Measurements from ENCODE around the gene DPAGT1. TPM values are rescaled to one million over a fixed set of nuclear protein-coding genes. Genes with fewer than 3 reads are reported as not detected.
"Not testable (repeated sequence)": the region's sequence is repeated elsewhere in the genome, so short reads cannot be mapped to it uniquely, and the experiment has no call there.

The DPAGT1 gene
- total and polyA plus RNA-seq, 2 donors (not counting 3 experiments of a cell fraction or from before 2014, with no cell fraction given), result 62.0 to 203 TPM

DNA sequence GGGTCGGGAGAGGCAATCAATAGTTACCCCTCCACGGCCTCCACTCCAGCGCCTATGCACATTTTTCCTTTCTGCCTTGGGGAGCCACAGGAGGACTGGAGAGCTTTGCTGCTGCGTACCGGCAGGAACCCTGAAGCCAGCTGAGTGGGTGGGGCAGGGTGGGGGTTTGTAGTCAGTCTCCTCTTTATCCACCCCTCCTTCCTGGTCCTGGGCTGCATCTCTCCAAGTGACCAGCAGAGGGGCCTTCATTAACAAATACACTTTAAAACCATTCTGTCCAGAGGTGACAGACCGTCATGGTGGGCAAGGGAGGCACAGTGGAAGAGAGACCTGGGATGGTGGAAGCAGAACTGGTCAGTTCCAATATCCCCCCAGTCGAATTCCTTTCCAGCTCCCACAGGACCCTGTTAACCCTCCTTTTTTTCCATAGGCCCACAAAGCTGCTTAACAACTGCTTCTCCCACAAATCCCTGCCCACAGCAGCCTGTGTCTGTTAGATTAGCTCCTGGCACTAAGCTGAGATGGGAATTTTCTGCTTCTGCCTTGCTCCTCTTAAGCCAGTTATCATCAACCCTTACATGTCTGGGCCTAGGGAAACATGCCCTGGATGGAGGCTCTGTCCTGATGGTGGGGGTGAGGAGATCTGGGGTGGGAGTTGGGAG is 43.3 kb upstream of the DPAGT1 start:
- Histone ChIP-seq H3K4me1 (ENCODE audit: control insufficient read depth, extremely low read depth, insufficient read depth, low read length) (peaks cover 4% of the 10 kb centered on the region), H3K36me3 (ENCODE audit: control insufficient read depth in 2 of 2, extremely low read depth in 1 of 2, insufficient read depth in 2 of 2, low read length in 2 of 2) (no peaks in the 10 kb centered on the region), H3K79me2 (ENCODE audit: control insufficient read depth, insufficient read depth, low read length) (no peaks in the 10 kb centered on the region), H2AFZ (ENCODE audit: low read depth, low read length) (peak overlapping the region; percentile 41), H3K9me1 (replicated peaks; ENCODE audit: control insufficient read depth, extremely low read depth, insufficient read depth, low read length) (no peaks in the 10 kb centered on the region), H3K4me2 (ENCODE audit: insufficient read depth, low read length) (no peak overlapping the region), H3K27ac (ENCODE audit: insufficient read depth, low read depth, low read length) (no peak overlapping the region), H3K9me3 (replicated peaks; ENCODE audit: control insufficient read depth, insufficient read depth, low read length) (no peaks in the 10 kb centered on the region), H3K9ac (replicated peaks; ENCODE audit: extremely low read depth, insufficient read depth, low read length) (no peak overlapping the region), H3K4me3 (replicated peaks in 1 of 3; ENCODE audit: insufficient read depth in 1 of 3, low read depth in 1 of 3, low read length in 3 of 3) (no peak overlapping the region), H3K27me3 (ENCODE audit: control insufficient read depth in 2 of 2, insufficient read depth in 2 of 2, low read length in 2 of 2) (peaks cover 2 to 3% of the 10 kb centered on the region in 2 experiments), H4K20me1 (replicated peaks; ENCODE audit: control insufficient read depth, extremely low read depth, insufficient read depth, low read length) (no peaks in the 10 kb centered on the region)
- CTCF ChIA-PET, result interaction anchor here (0.6 to 5.3 kb wide), 19 partner anchors 8 to 194 kb away, joined by 3 to 59 read pairs (median 4); partner anchors contain the start of genes DPAGT1 and NLRX1
- dilution Hi-C loops (cut with MboI; ENCODE audit: extremely low pct_ligation_motif_present, low sequenced_read_pairs) (no loop called here), intact Hi-C loops (cut with micrococcal nuclease) (loop anchor here (1.0 to 2.0 kb wide), 3 partner anchors 44 to 178 kb away; partner anchors contain the start of gene DPAGT1)
- DNase-seq (ENCODE audit: low read depth, low spot score) (peak; percentile 75), FAIRE-seq (peak; percentile 91)
- BruUV-seq (replicated peaks), result no TSS peak
- no peak for TF ChIP-seq MYC (IDR thresholded peaks at IDR 0.05; ENCODE audit: low read depth, low read length)
- TF ChIP-seq CTCF (IDR thresholded peaks at IDR 0.05; ENCODE audit: extremely low read depth in 1 of 2, insufficient read depth in 1 of 2, low read depth in 1 of 2, low read length in 2 of 2), result peak; percentile 43 to 75
- POLR2A ChIA-PET, result interaction anchor here (0.6 kb wide), 1 partner anchor 165 kb away, joined by 5 read pairs; no protein-coding TSS in a partner anchor

GRCh38 chr11:119139276-119139675 is 37.6 kb upstream of the DPAGT1 start:
- H3K4me1 ChIP-seq (ENCODE audit: control insufficient read depth, extremely low read depth, insufficient read depth, low read length); H3K27me3 ChIP-seq (ENCODE audit: control insufficient read depth in 2 of 2, insufficient read depth in 2 of 2, low read length in 2 of 2); BruUV-seq (replicated peaks); H3K9me3 ChIP-seq (replicated peaks; ENCODE audit: control insufficient read depth, insufficient read depth, low read length); H3K36me3 ChIP-seq (ENCODE audit: control insufficient read depth in 2 of 2, extremely low read depth in 1 of 2, insufficient read depth in 2 of 2, low read length in 2 of 2); H3K9ac ChIP-seq (replicated peaks; ENCODE audit: extremely low read depth, insufficient read depth, low read length); POLR2A ChIA-PET; DNase-seq (ENCODE audit: low read depth, low spot score); FAIRE-seq; H3K9me1 ChIP-seq (replicated peaks; ENCODE audit: control insufficient read depth, extremely low read depth, insufficient read depth, low read length); H2AFZ ChIP-seq (ENCODE audit: low read depth, low read length); H4K20me1 ChIP-seq (replicated peaks; ENCODE audit: control insufficient read depth, extremely low read depth, insufficient read depth, low read length); H3K79me2 ChIP-seq (ENCODE audit: control insufficient read depth, insufficient read depth, low read length); H3K27ac ChIP-seq (ENCODE audit: insufficient read depth, low read depth, low read length); H3K4me3 ChIP-seq (replicated peaks in 1 of 3; ENCODE audit: insufficient read depth in 1 of 3, low read depth in 1 of 3, low read length in 3 of 3); dilution Hi-C loops (cut with MboI; ENCODE audit: extremely low pct_ligation_motif_present, low sequenced_read_pairs); intact Hi-C loops (cut with micrococcal nuclease); H3K4me2 ChIP-seq (ENCODE audit: insufficient read depth, low read length): not testable (repeated sequence)
- CTCF ChIA-PET, result interaction anchor here (1.0 kb wide), 1 partner anchor 30 kb away, joined by 3 read pairs; the partner anchor contains the start of gene NLRX1
